Fibroblast of lung (primary cell): ENCODE measurements around the gene AAR2.

ENCODE experiments used
- EZH2 ChIP-seq: IDR thresholded peaks from 2 replicates; pipeline ENCODE4 v1.5.1; 2012; ENCODE audit warnings: low read length, control low read depth, mild to moderate bottlenecking; ENCODE audit errors: missing control alignments
- TF ChIP-seq, protein P1 (sequence below), 2 donors: IDR thresholded peaks in 1 of 2; conservative IDR thresholded peaks in 1 of 2; 1 replicate in 1 of 2; 2 replicates in 1 of 2; pipeline ENCODE4 v1.5.1; 2011 to 2012; ENCODE audit warnings: low read length in 2 of 2, control low read depth in 1 of 2, inconsistent platforms in 1 of 2, low read depth in 1 of 2, mild to moderate bottlenecking in 1 of 2

DNA sequence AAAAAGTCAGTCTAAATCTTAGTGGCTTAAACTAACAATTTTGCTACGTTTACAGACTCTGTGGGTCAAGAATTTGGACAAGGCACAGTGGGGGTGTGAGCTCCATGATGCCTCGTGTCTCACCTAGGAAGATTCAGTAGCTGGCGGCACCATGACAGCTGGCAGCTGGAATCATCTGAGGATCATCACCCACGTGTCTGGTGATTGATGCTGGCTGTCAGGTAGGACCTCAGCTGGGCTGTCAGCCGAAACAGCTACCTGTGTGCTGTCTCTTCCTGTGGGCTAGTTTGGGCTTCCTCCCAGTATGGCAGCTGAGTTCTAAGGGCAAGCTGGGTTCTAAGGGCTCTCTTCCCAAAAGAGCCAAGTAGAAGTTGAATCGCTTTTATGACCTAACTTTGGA lies 43.5 kb downstream of the AAR2 start:
- TF ChIP-seq, protein P1, sequence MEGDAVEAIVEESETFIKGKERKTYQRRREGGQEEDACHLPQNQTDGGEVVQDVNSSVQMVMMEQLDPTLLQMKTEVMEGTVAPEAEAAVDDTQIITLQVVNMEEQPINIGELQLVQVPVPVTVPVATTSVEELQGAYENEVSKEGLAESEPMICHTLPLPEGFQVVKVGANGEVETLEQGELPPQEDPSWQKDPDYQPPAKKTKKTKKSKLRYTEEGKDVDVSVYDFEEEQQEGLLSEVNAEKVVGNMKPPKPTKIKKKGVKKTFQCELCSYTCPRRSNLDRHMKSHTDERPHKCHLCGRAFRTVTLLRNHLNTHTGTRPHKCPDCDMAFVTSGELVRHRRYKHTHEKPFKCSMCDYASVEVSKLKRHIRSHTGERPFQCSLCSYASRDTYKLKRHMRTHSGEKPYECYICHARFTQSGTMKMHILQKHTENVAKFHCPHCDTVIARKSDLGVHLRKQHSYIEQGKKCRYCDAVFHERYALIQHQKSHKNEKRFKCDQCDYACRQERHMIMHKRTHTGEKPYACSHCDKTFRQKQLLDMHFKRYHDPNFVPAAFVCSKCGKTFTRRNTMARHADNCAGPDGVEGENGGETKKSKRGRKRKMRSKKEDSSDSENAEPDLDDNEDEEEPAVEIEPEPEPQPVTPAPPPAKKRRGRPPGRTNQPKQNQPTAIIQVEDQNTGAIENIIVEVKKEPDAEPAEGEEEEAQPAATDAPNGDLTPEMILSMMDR (conservative IDR thresholded peaks at IDR 0.05 in 1 of 2, IDR thresholded peaks at IDR 0.05 in 1 of 2; ENCODE audit: low read depth in 1 of 2, low read length in 2 of 2), result no peak
- no peak for TF ChIP-seq EZH2
